HepG2 (cell line): ENCODE results near the gene CLDN9. TPM values are rescaled to one million over a fixed set of nuclear protein-coding genes. Genes with fewer than 3 reads are reported as not detected.
A peak's percentile ranks its signal among the peaks of the same experiment; 100 is the strongest.

Experiments
- ETV6 ChIP-seq: sonication (generic); formaldehyde crosslinking; conservative IDR thresholded peaks from 2 replicates; pipeline ENCODE4 v1.4.0; 2020; ENCODE audit warnings: missing genetic modification reagents
- KLF16 ChIP-seq, 2 experiments: sonication (generic) in 1 of 2; formaldehyde crosslinking in 1 of 2; IDR thresholded peaks; 2 replicates each; pipeline versions ENCODE4 v1.6.1 to v1.8.0; 2016 to 2023; ENCODE audit warnings: missing genetic modification reagents in 2 of 2, missing compliant biosample characterization in 1 of 2
- MLXIP ChIP-seq: sonication (generic); formaldehyde crosslinking; IDR thresholded peaks from 2 replicates; pipeline ENCODE4 v1.9.0; 2021; ENCODE audit warnings: missing genetic modification reagents, borderline replicate concordance
- MXD3 ChIP-seq: IDR thresholded peaks from 2 replicates; pipeline ENCODE4 v1.6.1; 2016; ENCODE audit warnings: mild to moderate bottlenecking, missing biosample characterization, missing genetic modification reagents
- MYNN ChIP-seq: sonication (generic); formaldehyde crosslinking; IDR thresholded peaks from 2 replicates; pipeline ENCODE4 v1.4.0; 2020; ENCODE audit warnings: mild to moderate bottlenecking, low read depth, missing genetic modification reagents
- NR0B2 ChIP-seq: sonication (generic); formaldehyde crosslinking; IDR thresholded peaks from 2 replicates; pipeline ENCODE4 v1.4.0; 2020; ENCODE audit warnings: mild to moderate bottlenecking, missing genetic modification reagents
- PBX2 ChIP-seq: IDR thresholded peaks from 2 replicates; pipeline ENCODE4 v1.6.1; 2016; ENCODE audit warnings: control low read depth
- SIX4 ChIP-seq: sonication (generic); formaldehyde crosslinking; IDR thresholded peaks from 2 replicates; pipeline ENCODE4 v1.4.0; 2020; ENCODE audit warnings: missing genetic modification reagents
- SRY ChIP-seq: sonication (generic); formaldehyde crosslinking; IDR thresholded peaks from 2 replicates; pipeline ENCODE4 v1.8.0; 2022; ENCODE audit warnings: mild to moderate bottlenecking, missing genetic modification reagents
- TAF15 ChIP-seq: fragments of 200-400 bp; formaldehyde crosslinking; IDR thresholded peaks from one replicate; pipeline ENCODE4 v1.6.1; 2018; ENCODE audit warnings: mild to moderate bottlenecking, low read depth, low read length; ENCODE audit not compliant: poor library complexity, severe bottlenecking
- ZBTB37 ChIP-seq: sonication (generic); formaldehyde crosslinking; IDR thresholded peaks from 2 replicates; pipeline ENCODE4 v1.4.0; 2020; ENCODE audit warnings: mild to moderate bottlenecking, missing genetic modification reagents
- ZBTB7A ChIP-seq: sonication (generic); formaldehyde crosslinking; IDR thresholded peaks from 2 replicates; pipeline ENCODE4 v1.8.0; 2022; ENCODE audit warnings: mild to moderate bottlenecking, missing genetic modification reagents
- ZEB1 ChIP-seq: IDR thresholded peaks from 2 replicates; pipeline ENCODE4 v1.6.1; 2012; ENCODE audit warnings: mild to moderate bottlenecking, low read depth, inconsistent platforms; ENCODE audit not compliant: insufficient replicate concordance
- ZFP1 ChIP-seq: IDR thresholded peaks from 2 replicates; pipeline ENCODE4 v1.6.1; 2016
- ZFP91 ChIP-seq: sonication (generic); formaldehyde crosslinking; IDR thresholded peaks from 2 replicates; pipeline ENCODE4 v1.9.0; 2022; ENCODE audit warnings: missing genetic modification reagents, mild to moderate bottlenecking, borderline replicate concordance
- ZNF10 ChIP-seq: sonication (generic); formaldehyde crosslinking; IDR thresholded peaks from 2 replicates; pipeline ENCODE4 v1.4.0; 2020; ENCODE audit warnings: mild to moderate bottlenecking, low read depth, missing genetic modification reagents, borderline replicate concordance
- polyA plus RNA-seq, 8 experiments: library from polyadenylated mRNA; depleted of rRNA in 3 of 8; stranded (reverse) in 7 of 8; unstranded in 1 of 8; fragments of >200 nt; fragmentation: Illumina TruSeq in 4 of 8; extraction: Trizol in 4 of 8; gene quantifications; 2 replicates each; pipeline versions ENCODE4 v1.2.1 to v1.2.3, GENCODE V29; 2011 to 2016; ENCODE audit warnings: low read depth in 4 of 8, missing spikeins in 1 of 8, mixed read lengths in 1 of 8; ENCODE audit not compliant: insufficient read depth in 1 of 8
- total RNA-seq, 5 experiments: library from RNA; depleted of rRNA; stranded (reverse); fragments of >200 nt; fragmentation: Illumina TruSeq; extraction: Trizol; gene quantifications; 2 replicates each; pipeline ENCODE4 v1.2.3, GENCODE V29; 2016; ENCODE audit warnings: low read depth in 1 of 5

The CLDN9 gene
- total and polyA plus RNA-seq, 2 of the 13 experiments (the other 11 are each of a cell fraction or from before 2014, with no cell fraction given): 0.15 to 0.26 TPM

- TF ChIP-seq SRY: no peak
- no peak for TF ChIP-seq NR0B2 (CRISPR knock-in tag)
- 0 out of 2 replicates have a peak, but pooled peaks have one; percentile 59 for TF ChIP-seq ZBTB7A (CRISPR knock-in tag)
- TF ChIP-seq ZNF10 (CRISPR knock-in tag): no peak
- TF ChIP-seq MLXIP (CRISPR knock-in tag): no peak
- no peak for TF ChIP-seq PBX2
- no peak for TF ChIP-seq ZBTB37 (CRISPR knock-in tag)
- no peak for TF ChIP-seq ZFP1 (CRISPR knock-in tag)
- TF ChIP-seq ZFP91: 0 out of 2 replicates have a peak, but pooled peaks have one; percentile 15
- no peak for TF ChIP-seq ETV6 (CRISPR knock-in tag)
- no peak for TF ChIP-seq MYNN (CRISPR knock-in tag)
- no peak for TF ChIP-seq SIX4
- no peak for TF ChIP-seq MXD3 (CRISPR knock-in tag)
- peak; percentile 34 for TF ChIP-seq TAF15
- no peak for TF ChIP-seq KLF16 (CRISPR knock-in tag; IDR thresholded peaks at IDR 0.05)
- no peak for TF ChIP-seq ZEB1
These were observed 48.0 kb upstream of the CLDN9 start (continued) for GRCh38 chr16:2964475-2965336.
